Measurements from ENCODE around the gene GIMAP8.
"Not testable (repeated sequence)": the region's sequence is repeated elsewhere in the genome, so short reads cannot be mapped to it uniquely, and the experiment has no call there.

GIMAP8 gene

DNA sequence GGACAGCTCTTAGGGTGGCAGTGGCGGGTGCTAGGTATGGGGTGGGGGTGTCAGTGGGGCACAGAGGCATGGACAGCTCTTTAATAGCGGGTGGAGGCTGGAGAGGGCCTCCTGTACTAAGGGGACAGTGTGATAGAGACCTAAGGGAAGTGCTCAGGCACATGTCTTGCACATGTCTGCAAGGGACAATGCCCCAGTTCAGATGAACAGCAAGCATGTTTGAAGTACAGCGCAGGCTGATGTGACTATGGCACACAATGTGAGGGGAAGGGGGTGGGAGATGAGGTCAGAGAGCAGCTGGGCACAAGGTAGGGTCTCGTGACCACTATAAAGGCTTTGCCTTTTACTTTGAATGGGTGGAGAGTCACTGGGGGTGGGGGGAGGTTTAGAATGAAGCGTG, 3.5 kb downstream of the GIMAP8 start:
- H3K4me3 ChIP-seq (ENCODE audit: low read depth, low read length): no peak overlapping the region
- no peak for DNase-seq (ENCODE audit: low read depth)
- no peak for TF ChIP-seq CTCF (IDR thresholded peaks at IDR 0.05; ENCODE audit: insufficient read depth, low read depth, low read length, missing control alignments)

DNA sequence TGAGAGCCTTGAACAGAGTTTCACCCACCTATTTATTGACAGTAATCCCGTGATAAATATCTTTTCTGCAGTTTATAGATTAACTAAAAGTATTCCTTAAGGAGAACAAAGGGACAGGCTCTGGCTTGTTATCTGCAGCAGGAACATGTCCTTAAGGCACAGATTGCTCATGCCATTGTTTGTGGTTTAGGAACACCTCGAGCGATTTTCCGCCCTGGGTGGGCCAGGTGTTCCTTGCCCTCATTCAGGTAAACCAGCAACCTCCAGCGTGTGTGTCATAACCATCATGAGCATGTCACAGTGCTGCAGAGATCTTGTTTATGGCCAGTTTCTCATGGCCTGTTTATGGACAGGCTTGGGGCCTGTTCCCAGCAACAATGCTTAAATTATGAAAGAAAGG, 6.6 kb downstream of the GIMAP8 start:
- H3K4me3 ChIP-seq (ENCODE audit: low read depth, low read length); DNase-seq (ENCODE audit: low read depth): not testable (repeated sequence)

- no peak for TF ChIP-seq CTCF (IDR thresholded peaks at IDR 0.05; ENCODE audit: insufficient read depth, low read depth, low read length, missing control alignments)
- DNase-seq (ENCODE audit: low read depth): no peak
- H3K4me3 ChIP-seq (ENCODE audit: low read depth, low read length): no peak overlapping the region
Measured at GRCh38 chr7:150458235-150458634, 7.8 kb downstream of the GIMAP8 start.

GRCh38 chr7:150458756-150459155, 8.3 kb downstream of the GIMAP8 start:
- no peak for DNase-seq (ENCODE audit: low read depth)
- no peak for TF ChIP-seq CTCF (IDR thresholded peaks at IDR 0.05; ENCODE audit: insufficient read depth, low read depth, low read length, missing control alignments)
- no peak overlapping the region for H3K4me3 ChIP-seq (ENCODE audit: low read depth, low read length)

DNA sequence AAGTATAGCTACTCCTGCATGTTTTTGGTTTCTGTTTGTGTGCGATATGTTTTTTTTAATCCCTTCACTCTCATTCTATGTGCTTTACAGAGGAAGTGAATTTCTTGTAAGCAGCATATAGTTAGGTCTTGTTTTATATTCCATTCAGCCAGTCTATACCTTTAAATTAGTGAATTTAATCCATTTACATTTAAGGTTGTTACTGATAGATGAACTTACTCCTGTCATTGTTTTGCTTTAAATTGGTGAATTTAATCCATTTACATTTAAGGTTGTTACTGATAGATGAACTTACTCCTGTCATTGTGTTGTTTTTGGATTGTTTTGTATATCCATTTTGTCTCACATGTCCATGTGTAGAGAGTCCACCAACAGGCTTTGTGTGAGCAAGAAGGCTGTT, 11.1 kb downstream of the GIMAP8 start:
- no peak for DNase-seq (ENCODE audit: low read depth)
- H3K4me3 ChIP-seq (ENCODE audit: low read depth, low read length): no peak overlapping the region
- TF ChIP-seq CTCF (IDR thresholded peaks at IDR 0.05; ENCODE audit: insufficient read depth, low read depth, low read length, missing control alignments): no peak

GRCh38 chr7:150462413-150462812, 12.0 kb downstream of the GIMAP8 start:
- no peak for DNase-seq (ENCODE audit: low read depth)
- TF ChIP-seq CTCF (IDR thresholded peaks at IDR 0.05; ENCODE audit: insufficient read depth, low read depth, low read length, missing control alignments): no peak
- no peak overlapping the region for H3K4me3 ChIP-seq (ENCODE audit: low read depth, low read length)

- no peak for TF ChIP-seq CTCF (IDR thresholded peaks at IDR 0.05; ENCODE audit: insufficient read depth, low read depth, low read length, missing control alignments)
- no peak for DNase-seq (ENCODE audit: low read depth)
- no peak overlapping the region for H3K4me3 ChIP-seq (ENCODE audit: low read depth, low read length)
Measured at GRCh38 chr7:150463461-150463860, 13.0 kb downstream of the GIMAP8 start.

DNA sequence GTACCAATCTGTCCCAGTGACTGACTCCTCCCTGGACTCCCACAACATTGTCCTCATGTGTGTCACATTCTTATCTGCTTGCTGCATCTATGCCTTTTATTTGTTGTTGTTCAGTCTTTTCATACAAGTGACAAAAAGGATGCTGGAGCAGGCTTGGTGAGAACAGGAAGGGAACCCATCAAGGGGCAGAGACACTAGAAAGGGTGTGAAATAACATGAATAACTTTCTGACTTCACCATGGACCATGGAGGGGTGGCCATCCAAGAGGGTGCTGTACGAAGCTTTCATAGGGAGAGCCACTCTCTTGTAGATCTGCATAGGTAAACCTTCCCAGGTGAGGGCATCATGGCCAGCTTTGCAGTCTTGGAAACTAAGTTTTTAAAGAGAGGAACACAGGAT, 14.5 kb downstream of the GIMAP8 start:
- no peak for DNase-seq (ENCODE audit: low read depth)
- no peak overlapping the region for H3K4me3 ChIP-seq (ENCODE audit: low read depth, low read length)
- TF ChIP-seq CTCF (IDR thresholded peaks at IDR 0.05; ENCODE audit: insufficient read depth, low read depth, low read length, missing control alignments): no peak

Data from GM12865 (cell line).